GM11168 (cell line): Measurements from ENCODE around the gene USF3.
"Not testable (repeated sequence)": the region's sequence is repeated elsewhere in the genome, so short reads cannot be mapped to it uniquely, and the experiment has no call there.

ENCODE experiments used
- in situ Hi-C: fragments of 300-500 bp; cut with MboI; formaldehyde crosslinking; loops from one replicate; pipeline ENCODE4 v1.12.0; 2022; ENCODE audit warnings: low sequenced_read_pairs; ENCODE audit not compliant: unreplicated experiment

Gene USF3

GRCh38 chr3:113660458-113660857, 36.0 kb downstream of the USF3 start:
- in situ Hi-C loops: no loop called here

- in situ Hi-C loops: no loop called here
These were observed 36.4 kb downstream of the USF3 start for GRCh38 chr3:113659996-113660395.

- in situ Hi-C loops: no loop called here
These were observed 37.3 kb downstream of the USF3 start for GRCh38 chr3:113659101-113659541.

- in situ Hi-C loops: no loop called here
These were observed 38.3 kb downstream of the USF3 start for GRCh38 chr3:113658107-113658506.

- in situ Hi-C loops: no loop called here
These were observed 41.6 kb downstream of the USF3 start for GRCh38 chr3:113654851-113655250.

- in situ Hi-C loops: no loop called here
These were observed 42.1 kb downstream of the USF3 start for GRCh38 chr3:113654310-113654709.

- in situ Hi-C loops: no loop called here
These were observed 47.1 kb downstream of the USF3 start for GRCh38 chr3:113649174-113649845.

GRCh38 chr3:113648524-113648923, 47.9 kb downstream of the USF3 start:
- in situ Hi-C loops: no loop called here

- in situ Hi-C loops: no loop called here
These were observed 52.9 kb downstream of the USF3 start for GRCh38 chr3:113643583-113643982.

GRCh38 chr3:113638910-113639309, 57.5 kb downstream of the USF3 start:
- in situ Hi-C loops: no loop called here

GRCh38 chr3:113637756-113638155, 58.7 kb downstream of the USF3 start:
- in situ Hi-C loops: no loop called here

GRCh38 chr3:113636034-113636433, 60.4 kb downstream of the USF3 start:
- in situ Hi-C loops: not testable (repeated sequence)

GRCh38 chr3:113634782-113635474, 61.5 kb downstream of the USF3 start:
- in situ Hi-C loops: no loop called here

GRCh38 chr3:113631573-113631972, 64.9 kb downstream of the USF3 start:
- in situ Hi-C loops: no loop called here

GRCh38 chr3:113630956-113631542, 65.4 kb downstream of the USF3 start:
- in situ Hi-C loops: no loop called here

GRCh38 chr3:113629584-113630421, 66.6 kb downstream of the USF3 start:
- in situ Hi-C loops: no loop called here

GRCh38 chr3:113628788-113629187, 67.7 kb downstream of the USF3 start:
- in situ Hi-C loops: no loop called here

- in situ Hi-C loops: no loop called here
These were observed 68.1 kb downstream of the USF3 start for GRCh38 chr3:113628316-113628715.

GRCh38 chr3:113626503-113627371, 69.7 kb downstream of the USF3 start:
- in situ Hi-C loops: no loop called here

- in situ Hi-C loops: no loop called here
These were observed 70.6 kb downstream of the USF3 start for GRCh38 chr3:113625834-113626233.
